ENCODE measurements around the gene DGKI.

DNA sequence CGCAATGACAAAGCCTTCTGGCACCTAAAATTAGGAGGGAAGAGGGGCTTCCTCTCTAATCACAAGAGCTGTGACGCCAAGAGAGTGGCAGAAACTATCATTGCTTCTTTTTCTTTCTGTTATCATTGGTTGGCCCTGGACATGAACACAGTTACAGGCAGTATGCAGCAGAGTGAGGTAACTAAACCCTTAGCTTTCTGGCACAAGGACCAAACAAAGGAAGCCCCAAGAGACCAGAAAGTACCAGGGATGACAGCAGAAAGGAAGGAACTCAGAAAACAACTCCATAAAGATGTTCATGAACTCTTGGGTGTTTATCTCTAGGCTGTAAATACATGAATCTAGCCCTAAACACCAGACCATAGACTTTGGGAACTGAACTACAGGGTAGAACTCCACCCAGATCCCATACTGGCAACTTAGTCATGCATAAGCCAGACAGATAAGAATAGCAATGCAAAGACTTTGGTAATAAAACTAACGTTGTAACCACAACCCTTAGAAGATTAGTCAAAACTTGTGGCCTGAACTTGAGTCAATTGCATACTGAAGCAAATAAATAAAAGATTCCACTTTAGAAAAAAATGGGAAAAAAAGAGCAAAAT lies 307.6 kb downstream of the DGKI start:
- TF ChIP-seq, protein P1, sequence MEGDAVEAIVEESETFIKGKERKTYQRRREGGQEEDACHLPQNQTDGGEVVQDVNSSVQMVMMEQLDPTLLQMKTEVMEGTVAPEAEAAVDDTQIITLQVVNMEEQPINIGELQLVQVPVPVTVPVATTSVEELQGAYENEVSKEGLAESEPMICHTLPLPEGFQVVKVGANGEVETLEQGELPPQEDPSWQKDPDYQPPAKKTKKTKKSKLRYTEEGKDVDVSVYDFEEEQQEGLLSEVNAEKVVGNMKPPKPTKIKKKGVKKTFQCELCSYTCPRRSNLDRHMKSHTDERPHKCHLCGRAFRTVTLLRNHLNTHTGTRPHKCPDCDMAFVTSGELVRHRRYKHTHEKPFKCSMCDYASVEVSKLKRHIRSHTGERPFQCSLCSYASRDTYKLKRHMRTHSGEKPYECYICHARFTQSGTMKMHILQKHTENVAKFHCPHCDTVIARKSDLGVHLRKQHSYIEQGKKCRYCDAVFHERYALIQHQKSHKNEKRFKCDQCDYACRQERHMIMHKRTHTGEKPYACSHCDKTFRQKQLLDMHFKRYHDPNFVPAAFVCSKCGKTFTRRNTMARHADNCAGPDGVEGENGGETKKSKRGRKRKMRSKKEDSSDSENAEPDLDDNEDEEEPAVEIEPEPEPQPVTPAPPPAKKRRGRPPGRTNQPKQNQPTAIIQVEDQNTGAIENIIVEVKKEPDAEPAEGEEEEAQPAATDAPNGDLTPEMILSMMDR (IDR thresholded peaks at IDR 0.05), result no peak
- TF ChIP-seq EZH2 (IDR thresholded peaks at IDR 0.05), result no peak

Data from neural progenitor cell (in vitro differentiated cells).